Fibroblast of skin of abdomen (primary cell): ENCODE results near the gene TP53BP1.

Source experiments
- DNase-seq: peaks from one replicate; pipeline ENCODE4 v3.0.0-alpha.2; 2013

Gene TP53BP1

GRCh38 chr15:43520138-43520537 lies 27.2 kb upstream of the TP53BP1 start:
- DNase-seq: no peak

DNA sequence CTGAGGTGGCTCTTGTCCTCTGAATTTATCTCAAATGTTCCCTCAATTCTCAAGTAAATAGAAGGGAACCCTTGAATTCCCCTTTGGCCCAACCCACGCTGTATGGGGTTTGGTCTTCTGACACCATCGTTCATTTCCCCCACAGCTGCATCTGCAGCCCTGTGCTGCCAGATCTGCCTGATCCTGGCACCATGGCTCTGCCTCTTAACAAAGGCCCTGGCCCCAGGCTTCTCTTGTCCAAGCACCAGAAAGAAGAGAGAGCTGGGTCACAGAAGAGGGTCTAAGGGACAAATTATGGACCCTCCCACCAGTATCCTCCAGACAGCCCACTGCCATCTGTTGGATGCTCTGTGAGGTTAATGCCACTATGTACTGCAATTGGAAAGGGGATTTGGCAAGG lies 26.2 kb upstream of the TP53BP1 start:
- no peak for DNase-seq

- peak; percentile 76 for DNase-seq
These were observed 25.3 kb upstream of the TP53BP1 start for GRCh38 chr15:43518197-43518761.

GRCh38 chr15:43517354-43518196 lies 24.6 kb upstream of the TP53BP1 start, which contains the start of gene MAP1A:
TSS of gene MAP1A (plus strand) at chr15:43517608. CDS start at chr15:43521474, 3,866 bp downstream.
- DNase-seq: peak; percentile 82

DNA sequence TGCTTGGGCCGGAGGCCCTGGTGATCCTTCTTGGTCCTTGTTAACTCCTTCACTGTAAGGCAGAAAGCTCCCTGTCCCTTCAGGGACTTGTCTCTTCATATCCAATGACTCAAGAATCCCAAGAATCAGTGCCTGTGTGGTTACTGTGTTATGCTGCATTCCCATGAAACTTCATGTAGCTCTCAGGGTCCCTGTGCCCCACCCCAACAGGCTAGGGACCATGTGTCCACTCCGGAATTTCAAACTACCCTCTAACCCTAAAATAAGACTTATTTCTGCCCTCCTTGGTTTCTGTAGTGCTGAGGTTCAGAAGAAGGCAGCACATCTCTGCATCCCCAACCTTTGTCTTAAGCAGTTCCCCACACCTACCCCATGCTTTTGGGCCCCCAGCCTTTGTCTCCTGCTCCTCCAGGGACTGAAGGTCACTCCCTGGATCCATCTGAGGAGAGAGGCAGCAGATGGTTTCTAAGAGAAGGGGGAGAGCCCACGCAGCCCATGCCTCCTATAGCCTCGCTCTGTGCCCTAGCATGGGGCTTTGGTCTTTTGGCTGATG lies 23.9 kb upstream of the TP53BP1 start:
- DNase-seq: peak; percentile 78

DNA sequence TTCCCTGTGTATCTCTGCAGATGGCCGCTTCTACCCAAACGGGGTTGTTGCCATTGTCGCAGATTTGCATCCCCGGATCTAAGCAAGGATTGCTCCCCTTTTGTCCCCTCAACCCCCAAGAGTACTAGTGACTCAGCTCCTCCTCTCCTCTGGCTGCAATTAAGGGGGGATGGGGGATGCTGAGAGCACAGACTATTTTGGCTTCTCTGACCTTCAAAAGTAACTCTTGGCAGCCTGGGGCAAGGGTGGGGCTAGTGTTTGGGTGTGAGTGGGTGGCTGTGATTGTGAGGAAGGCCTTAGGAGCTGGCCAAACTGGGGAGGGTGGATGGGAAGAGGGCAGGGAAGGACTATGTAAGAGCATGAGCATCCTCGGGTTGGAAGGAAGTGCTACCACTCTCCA lies 23.2 kb upstream of the TP53BP1 start:
- DNase-seq: no peak

- no peak for DNase-seq
These were observed 22.8 kb upstream of the TP53BP1 start for GRCh38 chr15:43515741-43516140.

DNA sequence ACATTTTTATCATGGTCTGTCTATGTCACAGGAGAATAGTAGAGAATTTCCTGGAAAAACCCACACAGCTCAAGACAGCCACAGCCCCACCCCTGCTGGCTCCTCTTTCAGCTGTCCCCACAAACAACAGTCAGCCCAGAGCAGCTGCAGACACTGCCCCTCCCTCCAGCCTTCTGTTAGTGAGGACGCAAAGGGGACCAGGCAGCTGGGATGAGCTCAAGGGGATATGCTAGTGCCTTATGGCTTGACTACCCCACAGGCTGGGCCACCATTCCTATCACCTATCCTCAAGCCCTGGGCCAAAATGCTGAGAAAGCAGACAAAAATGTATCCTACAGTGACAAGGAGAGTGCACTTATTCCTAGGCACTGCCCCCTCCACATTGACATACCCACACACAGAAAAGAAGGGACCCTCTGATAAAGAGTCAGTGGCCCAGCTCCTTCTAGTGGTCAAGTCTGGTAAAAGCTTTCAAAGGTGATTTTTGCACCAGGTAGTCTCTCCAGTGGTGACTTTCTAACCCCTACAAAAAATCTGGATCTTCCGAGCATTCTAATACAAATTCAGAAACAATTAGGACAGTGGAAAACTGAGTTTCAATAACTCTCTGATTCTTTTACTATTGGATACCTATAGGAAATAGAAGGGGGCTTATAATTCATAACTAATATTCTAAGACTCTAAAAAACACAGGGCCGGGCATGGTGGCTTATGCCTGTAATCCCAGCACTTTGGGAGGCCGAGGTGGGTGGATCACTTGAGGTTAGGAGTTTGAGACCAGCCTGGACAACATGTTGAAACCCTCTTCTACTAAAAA lies 21.5 kb upstream of the TP53BP1 start:
- no peak for DNase-seq

- DNase-seq: no peak
These were observed 20.6 kb upstream of the TP53BP1 start for GRCh38 chr15:43513550-43513949.

- no peak for DNase-seq
These were observed 18.3 kb upstream of the TP53BP1 start for GRCh38 chr15:43511012-43511885.

- DNase-seq: peak; percentile 99
These were observed 17.4 kb upstream of the TP53BP1 start for GRCh38 chr15:43510200-43511011.

- DNase-seq: no peak
These were observed 16.8 kb upstream of the TP53BP1 start for GRCh38 chr15:43509660-43510199.

GRCh38 chr15:43508991-43509659 lies 16.2 kb upstream of the TP53BP1 start:
- no peak for DNase-seq

GRCh38 chr15:43508421-43508820 lies 15.5 kb upstream of the TP53BP1 start:
- DNase-seq: no peak

- peak; percentile 93 for DNase-seq
These were observed 12.8 kb upstream of the TP53BP1 start for GRCh38 chr15:43505738-43506137.

DNA sequence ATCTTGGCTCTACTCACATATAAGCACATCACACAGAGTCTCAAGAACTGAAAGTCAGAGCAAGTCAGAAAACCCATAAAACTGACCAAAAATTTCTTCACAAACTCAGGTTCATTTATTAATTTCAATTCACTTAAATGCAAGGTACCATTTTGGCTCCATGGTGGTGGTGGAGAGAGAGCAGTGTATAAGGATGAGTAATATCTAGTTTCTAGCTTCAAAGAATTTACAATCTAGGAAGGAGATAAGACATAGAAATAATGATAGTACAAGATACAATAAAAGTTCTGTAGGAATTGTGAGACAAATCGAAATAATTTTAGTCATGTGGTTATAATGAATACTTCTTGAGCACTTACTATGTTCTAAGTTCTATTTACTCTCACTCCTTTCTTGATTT lies 6.7 kb upstream of the TP53BP1 start:
- DNase-seq: no peak

DNA sequence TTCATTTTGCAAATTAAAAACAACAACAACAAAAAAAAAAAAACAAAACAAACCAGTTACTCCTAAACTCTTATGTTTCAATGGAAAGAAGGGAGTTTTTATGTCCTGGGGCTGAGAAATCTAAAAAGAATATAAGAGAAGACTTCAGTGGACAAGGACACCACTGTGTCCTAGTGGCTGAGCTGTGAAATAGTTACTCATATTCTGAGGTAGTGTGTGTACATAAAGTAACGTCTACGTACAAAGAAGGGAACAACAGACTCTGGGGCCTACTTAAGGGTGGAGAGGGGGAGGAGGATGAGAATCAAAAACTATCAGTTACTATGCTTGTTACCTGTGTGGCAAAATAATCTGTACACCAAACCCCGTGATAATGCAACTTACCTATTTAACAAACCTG lies 6.0 kb upstream of the TP53BP1 start:
- DNase-seq: no peak

- DNase-seq: no peak
These were observed 932 bp upstream of the TP53BP1 start for GRCh38 chr15:43493703-43494472.

DNA sequence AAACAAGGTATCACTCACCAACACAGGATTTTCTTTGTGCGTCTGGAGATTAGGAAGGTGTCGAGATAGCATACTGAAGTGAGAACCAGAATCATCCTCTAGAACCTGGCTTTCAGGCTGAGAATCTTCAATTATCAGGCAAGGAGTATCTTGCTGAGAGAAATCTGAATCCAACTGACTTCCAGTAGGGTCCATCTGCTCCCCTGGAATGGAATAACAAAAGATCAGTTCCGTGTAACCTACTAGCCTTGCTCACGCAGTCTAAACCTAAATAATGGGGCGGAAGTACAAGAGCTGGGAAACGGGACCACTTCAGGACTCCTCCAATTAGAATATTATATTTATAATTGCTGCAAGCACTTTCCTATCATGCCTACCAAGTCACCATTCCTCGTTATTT lies 690 bp downstream of the TP53BP1 start:
- DNase-seq: no peak
